Liver (tissue), 9 donors: ENCODE data around the gene EPS8. TPM values are rescaled to one million over a fixed set of nuclear protein-coding genes. Genes with fewer than 3 reads are reported as not detected.
"Not testable (repeated sequence)": the region's sequence is repeated elsewhere in the genome, so short reads cannot be mapped to it uniquely, and the experiment has no call there.

Experiments used
- DNase-seq: peaks from one replicate; pipeline ENCODE4 v3.0.0-alpha.2; 2017; ENCODE audit warnings: low spot score
- H3K27ac ChIP-seq, 2 donors: one replicate each; pipeline ENCODE4 v1.7.0; 2013; ENCODE audit warnings: inconsistent platforms in 2 of 2, low read length in 2 of 2, control low read depth in 1 of 2, low read depth in 1 of 2, mild to moderate bottlenecking in 1 of 2
- H3K27me3 ChIP-seq, 4 donors: one replicate each; pipeline versions ENCODE4 v1.6.1 to v1.7.0; 2013; ENCODE audit warnings: low read length in 3 of 4, inconsistent platforms in 1 of 4, mild to moderate bottlenecking in 1 of 4, moderate library complexity in 1 of 4; ENCODE audit not compliant: control insufficient read depth in 4 of 4, insufficient read depth in 4 of 4
- H3K36me3 ChIP-seq, 4 donors: one replicate each; pipeline versions ENCODE4 v1.6.1 to v1.7.0; 2013; ENCODE audit warnings: low read length in 3 of 4, mild to moderate bottlenecking in 3 of 4, low read depth in 1 of 4, moderate library complexity in 1 of 4; ENCODE audit not compliant: control insufficient read depth in 4 of 4, insufficient read depth in 3 of 4
- H3K4me1 ChIP-seq, 4 donors: one replicate each; pipeline versions ENCODE4 v1.6.1 to v1.7.0; 2013; ENCODE audit warnings: low read length in 3 of 4, mild to moderate bottlenecking in 3 of 4, moderate library complexity in 1 of 4; ENCODE audit not compliant: control insufficient read depth in 4 of 4, insufficient read depth in 4 of 4
- H3K4me3 ChIP-seq, 3 donors: one replicate each; pipeline versions ENCODE4 v1.6.1 to v1.7.0; 2013; ENCODE audit warnings: low read length in 3 of 3, control low read depth in 1 of 3, low read depth in 1 of 3, mild to moderate bottlenecking in 1 of 3
- H3K9ac ChIP-seq, 2 donors: one replicate each; pipeline ENCODE4 v1.7.0; 2013; ENCODE audit warnings: low read length in 2 of 2, mild to moderate bottlenecking in 2 of 2, moderate library complexity in 2 of 2, control low read depth in 1 of 2, low read depth in 1 of 2
- H3K9me3 ChIP-seq, 4 donors: one replicate each; pipeline versions ENCODE4 v1.6.1 to v1.7.0; 2013; ENCODE audit warnings: low read length in 3 of 4; ENCODE audit not compliant: control insufficient read depth in 4 of 4
- ATF3 ChIP-seq: IDR thresholded peaks from 2 replicates; pipeline ENCODE4 v1.6.1; 2016; ENCODE audit warnings: antibody characterized with exemption
- EGR1 ChIP-seq, 2 donors: IDR thresholded peaks; 2 replicates each; pipeline ENCODE4 v1.6.1; 2016 to 2018; ENCODE audit warnings: antibody characterized with exemption in 2 of 2, low read depth in 2 of 2
- FOXA1 ChIP-seq: IDR thresholded peaks from 2 replicates; pipeline ENCODE4 v1.6.1; 2016; ENCODE audit warnings: antibody characterized with exemption
- FOXA2 ChIP-seq: IDR thresholded peaks from 2 replicates; pipeline ENCODE4 v1.6.1; 2016; ENCODE audit warnings: antibody characterized with exemption
- GABPA ChIP-seq, 2 donors: IDR thresholded peaks in 1 of 2; conservative IDR thresholded peaks in 1 of 2; 2 replicates each; pipeline ENCODE4 v1.6.1; 2016; ENCODE audit warnings: antibody characterized with exemption in 2 of 2, mild to moderate bottlenecking in 1 of 2, moderate library complexity in 1 of 2
- HNF4A ChIP-seq, 2 donors: conservative IDR thresholded peaks; 2 replicates each; pipeline ENCODE4 v1.6.1; 2016; ENCODE audit warnings: antibody characterized with exemption in 2 of 2, mild to moderate bottlenecking in 2 of 2
- HNF4G ChIP-seq: IDR thresholded peaks from 2 replicates; pipeline ENCODE4 v1.6.1; 2016; ENCODE audit warnings: antibody characterized with exemption
- JUND ChIP-seq, 2 donors: IDR thresholded peaks; 2 replicates each; pipeline ENCODE4 v1.6.1; 2016; ENCODE audit warnings: antibody characterized with exemption in 2 of 2
- MAX ChIP-seq: IDR thresholded peaks from 2 replicates; pipeline ENCODE4 v1.6.1; 2016; ENCODE audit warnings: antibody characterized with exemption
- RXRA ChIP-seq, 2 donors: IDR thresholded peaks; 2 replicates each; pipeline ENCODE4 v1.6.1; 2017 to 2018; ENCODE audit warnings: antibody characterized with exemption in 2 of 2, mild to moderate bottlenecking in 1 of 2
- SP1 ChIP-seq: IDR thresholded peaks from 2 replicates; pipeline ENCODE4 v1.6.1; 2018; ENCODE audit warnings: antibody characterized with exemption, mild to moderate bottlenecking
- TAF1 ChIP-seq: conservative IDR thresholded peaks from 2 replicates; pipeline ENCODE4 v1.6.1; 2016; ENCODE audit warnings: antibody characterized with exemption, mild to moderate bottlenecking
- YY1 ChIP-seq: IDR thresholded peaks from 2 replicates; pipeline ENCODE4 v1.6.1; 2016; ENCODE audit warnings: antibody characterized with exemption, mild to moderate bottlenecking
- WGBS: extraction: QIAGEN DNeasy Blood & Tissue Kit; methylation state at CpG from one replicate; pipeline ENCODE4 v1.1.7; 2013; 5-methylcytosine and 5-hydroxymethylcytosine counted together
- polyA plus RNA-seq, 2 donors: library from polyadenylated mRNA; stranded (reverse) in 1 of 2; unstranded in 1 of 2; fragments of 200-250 nt in 1 of 2; fragments of >200 nt in 1 of 2; fragmentation: Nextera tagmentation in 1 of 2; extraction: Ambion mirVana in 1 of 2; gene quantifications; one replicate each; pipeline versions ENCODE4 v1.2.1 to v1.2.3, GENCODE V29; 2013 to 2015
- total RNA-seq, 2 donors: library from RNA; depleted of rRNA; stranded (reverse); fragments of >200 nt; gene quantifications; one replicate each; pipeline ENCODE4 v1.2.3, GENCODE V29; 2014
- TF ChIP-seq, protein P1 (sequence below): IDR thresholded peaks from 2 replicates; pipeline ENCODE4 v1.6.1; 2016; ENCODE audit warnings: antibody characterized with exemption
- TF ChIP-seq, protein P2 (sequence below): IDR thresholded peaks from 2 replicates; pipeline ENCODE4 v1.6.1; 2016; ENCODE audit warnings: antibody characterized with exemption, mild to moderate bottlenecking
- donor health status: healthy.
- donor health status: healthy.
- donor health status: healthy.
- donor health status: healthy.
- donor health status: healthy.

The EPS8 gene
- total and polyA plus RNA-seq, 4 donors, result 13.7 to 40.2 (median 15.0) TPM

GRCh38 chr12:15616495-15616894, 172.7 kb downstream of the EPS8 start:
- H3K9ac ChIP-seq, DNase-seq, H3K4me1 ChIP-seq, H3K4me3 ChIP-seq, H3K27ac ChIP-seq, H3K27me3 ChIP-seq: not testable (repeated sequence)
- Histone ChIP-seq H3K36me3 (peaks cover 1 to 12% (median 7%) of the 10 kb centered on the region in 4 donors), H3K9me3 (peaks cover 0 to 13% (median 2%) of the 10 kb centered on the region in 4 donors)
- whole genome bisulfite sequencing, result 80% methylated on average over 8 of the region's 8 CpGs

GRCh38 chr12:15613981-15614380, 175.2 kb downstream of the EPS8 start:
- no peak for DNase-seq
- Histone ChIP-seq H3K36me3 (peaks cover 0 to 4% (median 2%) of the 10 kb centered on the region in 4 donors), H3K27me3 (no peaks in the 10 kb centered on the region), H3K9me3 (peaks cover 0 to 13% (median 2%) of the 10 kb centered on the region in 4 donors), H3K4me3 (no peak overlapping the region), H3K27ac (no peak overlapping the region), H3K4me1 (no peaks in the 10 kb centered on the region), H3K9ac (no peak overlapping the region)
- TF ChIP-seq EGR1 (IDR thresholded peaks at IDR 0.05; ENCODE audit: low read depth in 2 of 2), result no peak
- TF ChIP-seq RXRA (IDR thresholded peaks at IDR 0.05), result no peak
- no peak for TF ChIP-seq TAF1
- TF ChIP-seq HNF4G, result no peak
- no peak for TF ChIP-seq GABPA (IDR thresholded peaks at IDR 0.05 in 1 of 2, conservative IDR thresholded peaks at IDR 0.05 in 1 of 2)
- TF ChIP-seq, protein P1, sequence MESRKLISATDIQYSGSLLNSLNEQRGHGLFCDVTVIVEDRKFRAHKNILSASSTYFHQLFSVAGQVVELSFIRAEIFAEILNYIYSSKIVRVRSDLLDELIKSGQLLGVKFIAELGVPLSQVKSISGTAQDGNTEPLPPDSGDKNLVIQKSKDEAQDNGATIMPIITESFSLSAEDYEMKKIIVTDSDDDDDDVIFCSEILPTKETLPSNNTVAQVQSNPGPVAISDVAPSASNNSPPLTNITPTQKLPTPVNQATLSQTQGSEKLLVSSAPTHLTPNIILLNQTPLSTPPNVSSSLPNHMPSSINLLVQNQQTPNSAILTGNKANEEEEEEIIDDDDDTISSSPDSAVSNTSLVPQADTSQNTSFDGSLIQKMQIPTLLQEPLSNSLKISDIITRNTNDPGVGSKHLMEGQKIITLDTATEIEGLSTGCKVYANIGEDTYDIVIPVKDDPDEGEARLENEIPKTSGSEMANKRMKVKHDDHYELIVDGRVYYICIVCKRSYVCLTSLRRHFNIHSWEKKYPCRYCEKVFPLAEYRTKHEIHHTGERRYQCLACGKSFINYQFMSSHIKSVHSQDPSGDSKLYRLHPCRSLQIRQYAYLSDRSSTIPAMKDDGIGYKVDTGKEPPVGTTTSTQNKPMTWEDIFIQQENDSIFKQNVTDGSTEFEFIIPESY, result no peak
- WGBS, result 93% methylated on average over 1 of the region's 1 CpG

DNA sequence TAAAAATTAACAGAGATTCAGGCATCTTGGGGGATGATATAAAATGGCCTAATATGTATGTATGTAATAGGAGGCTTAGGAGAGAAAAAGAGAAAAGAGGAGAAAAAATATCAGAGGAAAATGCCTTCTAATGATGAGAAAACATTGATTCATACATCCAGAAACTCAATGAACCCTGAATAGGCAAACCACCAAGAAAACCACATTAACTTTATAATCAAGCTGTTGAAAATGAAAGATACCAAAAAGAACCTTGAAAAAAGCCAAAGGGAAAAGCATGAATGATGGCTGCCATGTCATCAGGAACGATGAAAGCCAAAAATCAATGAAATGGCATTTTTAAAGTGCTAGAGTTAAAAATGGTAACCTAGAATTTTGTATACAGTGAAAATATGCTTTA, 180.2 kb downstream of the EPS8 start:
- H3K36me3 ChIP-seq, result no peaks in the 10 kb centered on the region
- H3K27ac ChIP-seq, result no peak overlapping the region
- peaks cover 0 to 5% (median under 1%) of the 10 kb centered on the region in 4 donors for H3K9me3 ChIP-seq
- H3K27me3 ChIP-seq, result no peaks in the 10 kb centered on the region
- TF ChIP-seq GABPA (IDR thresholded peaks at IDR 0.05 in 1 of 2, conservative IDR thresholded peaks at IDR 0.05 in 1 of 2) (no peak), TAF1 (no peak)
- no peak for DNase-seq
- no peak overlapping the region for H3K4me3 ChIP-seq
- H3K9ac ChIP-seq, result no peak overlapping the region
- 74% methylated on average over 1 of the region's 1 CpG for WGBS
- no peaks in the 10 kb centered on the region for H3K4me1 ChIP-seq

- 82% methylated on average over 1 of the region's 1 CpG for WGBS
These were observed 180.8 kb downstream of the EPS8 start for GRCh38 chr12:15608406-15608805.

More at GRCh38 chr12:15608406-15608805, 180.8 kb downstream of the EPS8 start:
- no peaks in the 10 kb centered on the region for H3K36me3 ChIP-seq
- H3K4me1 ChIP-seq, result no peaks in the 10 kb centered on the region
- no peak overlapping the region for H3K27ac ChIP-seq
- TF ChIP-seq FOXA2 (no peak), FOXA1 (no peak), YY1 (no peak), HNF4G (no peak), EGR1 (IDR thresholded peaks at IDR 0.05; ENCODE audit: low read depth in 2 of 2) (no peak), TAF1 (no peak), RXRA (IDR thresholded peaks at IDR 0.05) (no peak), JUND (IDR thresholded peaks at IDR 0.05) (no peak), MAX (no peak), HNF4A (conservative IDR thresholded peaks at IDR 0.05) (no peak), ATF3 (no peak), SP1 (no peak)
- TF ChIP-seq, protein P2, sequence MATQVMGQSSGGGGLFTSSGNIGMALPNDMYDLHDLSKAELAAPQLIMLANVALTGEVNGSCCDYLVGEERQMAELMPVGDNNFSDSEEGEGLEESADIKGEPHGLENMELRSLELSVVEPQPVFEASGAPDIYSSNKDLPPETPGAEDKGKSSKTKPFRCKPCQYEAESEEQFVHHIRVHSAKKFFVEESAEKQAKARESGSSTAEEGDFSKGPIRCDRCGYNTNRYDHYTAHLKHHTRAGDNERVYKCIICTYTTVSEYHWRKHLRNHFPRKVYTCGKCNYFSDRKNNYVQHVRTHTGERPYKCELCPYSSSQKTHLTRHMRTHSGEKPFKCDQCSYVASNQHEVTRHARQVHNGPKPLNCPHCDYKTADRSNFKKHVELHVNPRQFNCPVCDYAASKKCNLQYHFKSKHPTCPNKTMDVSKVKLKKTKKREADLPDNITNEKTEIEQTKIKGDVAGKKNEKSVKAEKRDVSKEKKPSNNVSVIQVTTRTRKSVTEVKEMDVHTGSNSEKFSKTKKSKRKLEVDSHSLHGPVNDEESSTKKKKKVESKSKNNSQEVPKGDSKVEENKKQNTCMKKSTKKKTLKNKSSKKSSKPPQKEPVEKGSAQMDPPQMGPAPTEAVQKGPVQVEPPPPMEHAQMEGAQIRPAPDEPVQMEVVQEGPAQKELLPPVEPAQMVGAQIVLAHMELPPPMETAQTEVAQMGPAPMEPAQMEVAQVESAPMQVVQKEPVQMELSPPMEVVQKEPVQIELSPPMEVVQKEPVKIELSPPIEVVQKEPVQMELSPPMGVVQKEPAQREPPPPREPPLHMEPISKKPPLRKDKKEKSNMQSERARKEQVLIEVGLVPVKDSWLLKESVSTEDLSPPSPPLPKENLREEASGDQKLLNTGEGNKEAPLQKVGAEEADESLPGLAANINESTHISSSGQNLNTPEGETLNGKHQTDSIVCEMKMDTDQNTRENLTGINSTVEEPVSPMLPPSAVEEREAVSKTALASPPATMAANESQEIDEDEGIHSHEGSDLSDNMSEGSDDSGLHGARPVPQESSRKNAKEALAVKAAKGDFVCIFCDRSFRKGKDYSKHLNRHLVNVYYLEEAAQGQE, result no peak
- TF ChIP-seq, protein P1, result no peak
- peaks cover 0 to 2% (median 0%) of the 10 kb centered on the region in 4 donors for H3K9me3 ChIP-seq
- DNase-seq, result no peak
- no peaks in the 10 kb centered on the region for H3K27me3 ChIP-seq
- H3K9ac ChIP-seq, result no peak overlapping the region
- no peak overlapping the region for H3K4me3 ChIP-seq
